Cerebellar cortex (tissue), 1 donor: ENCODE results near the gene THBD.

Experiments used
- DNase-seq: peaks from one replicate; pipeline ENCODE4 v3.0.0-alpha.2; 2015; ENCODE audit warnings: low spot score

THBD gene

GRCh38 chr20:23084845-23085365 lies 35.4 kb upstream of the THBD start:
- no peak for DNase-seq

- no peak for DNase-seq
Measured at GRCh38 chr20:23084282-23084844, 34.9 kb upstream of the THBD start.

- DNase-seq, result no peak
Measured at GRCh38 chr20:23083553-23084220, 34.2 kb upstream of the THBD start.

DNA sequence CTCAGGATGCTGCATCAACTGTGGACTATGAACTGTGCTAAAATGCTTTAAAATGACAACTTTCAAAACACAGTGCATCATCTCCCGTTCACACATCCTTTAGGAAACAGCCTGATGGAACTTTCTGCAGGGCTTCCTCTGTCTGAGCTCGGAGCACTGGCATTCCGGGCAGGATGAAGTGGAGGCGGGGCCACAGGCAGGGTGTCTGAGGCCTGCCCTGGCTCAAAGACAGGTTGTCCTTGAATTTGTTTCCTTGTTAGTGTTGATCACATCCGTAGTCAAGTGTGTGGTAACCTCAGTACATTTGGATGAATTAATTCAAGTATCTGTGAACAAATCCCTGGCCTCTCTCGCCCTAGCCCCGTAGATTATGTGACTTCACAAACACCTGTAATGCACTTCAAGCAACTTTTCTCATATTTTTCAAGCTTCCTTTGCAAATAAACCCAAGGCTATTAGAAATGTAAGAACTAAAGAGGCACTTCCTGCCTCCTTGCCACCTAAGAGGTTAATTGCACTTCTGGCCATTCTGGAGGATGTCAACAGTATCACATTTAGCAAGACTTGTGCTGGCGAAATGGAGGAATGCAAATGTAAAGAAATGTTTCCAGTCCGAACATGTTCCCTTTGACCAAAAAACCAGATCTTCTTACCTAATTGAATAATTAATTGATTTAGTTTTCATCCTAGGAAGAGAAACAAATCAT lies 33.5 kb upstream of the THBD start:
- no peak for DNase-seq

DNA sequence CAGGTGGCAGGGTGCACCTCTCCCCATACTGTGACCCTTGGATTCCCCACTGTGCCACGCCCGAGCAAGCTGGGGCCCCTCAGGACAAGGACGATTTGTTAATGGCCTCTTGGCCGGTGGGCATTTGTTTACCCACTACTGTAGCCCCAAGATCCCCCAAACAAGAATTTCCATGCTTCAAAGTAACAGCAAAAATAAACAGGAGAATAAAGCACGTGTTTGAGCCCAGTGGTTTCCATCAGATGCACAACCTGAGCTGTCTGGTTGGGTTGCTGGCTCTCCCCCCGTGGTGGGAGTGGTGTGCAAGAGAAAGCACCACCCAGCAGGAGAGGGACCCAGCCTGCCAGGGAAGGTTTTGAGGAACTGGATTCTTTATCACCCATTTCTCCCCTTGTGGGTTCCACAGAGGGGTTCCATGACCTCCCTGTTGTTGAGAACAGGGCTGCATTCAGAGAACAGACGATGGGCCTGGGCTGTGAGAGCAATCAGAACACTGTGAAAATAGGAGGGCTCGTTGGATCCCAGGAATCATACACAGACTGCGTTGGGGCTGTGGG lies 31.9 kb upstream of the THBD start:
- no peak for DNase-seq

- no peak for DNase-seq
Measured at GRCh38 chr20:23080521-23080920, 31.0 kb upstream of the THBD start.

GRCh38 chr20:23079926-23080325 lies 30.5 kb upstream of the THBD start:
- DNase-seq, result no peak

DNA sequence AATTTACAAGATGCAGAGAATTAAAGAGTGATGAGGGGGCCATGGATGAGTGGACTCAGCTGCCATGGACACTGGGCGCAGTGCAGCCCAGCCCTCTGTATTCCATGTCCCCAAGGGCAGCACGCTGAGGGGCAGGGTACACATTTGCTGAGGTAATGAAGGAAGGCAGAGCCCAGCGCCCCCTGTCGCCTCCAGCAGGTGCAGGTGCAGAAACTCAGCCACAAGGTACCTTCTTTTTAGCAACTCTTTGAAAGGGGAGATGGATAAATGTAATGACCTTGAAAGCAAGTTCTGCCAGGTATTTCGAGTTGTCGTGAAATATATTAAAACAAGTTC lies 29.5 kb upstream of the THBD start:
- no peak for DNase-seq

- DNase-seq, result peak; percentile 89
Measured at GRCh38 chr20:23078351-23079015, 29.0 kb upstream of the THBD start.

- no peak for DNase-seq
Measured at GRCh38 chr20:23077277-23077676, 27.8 kb upstream of the THBD start.

DNA sequence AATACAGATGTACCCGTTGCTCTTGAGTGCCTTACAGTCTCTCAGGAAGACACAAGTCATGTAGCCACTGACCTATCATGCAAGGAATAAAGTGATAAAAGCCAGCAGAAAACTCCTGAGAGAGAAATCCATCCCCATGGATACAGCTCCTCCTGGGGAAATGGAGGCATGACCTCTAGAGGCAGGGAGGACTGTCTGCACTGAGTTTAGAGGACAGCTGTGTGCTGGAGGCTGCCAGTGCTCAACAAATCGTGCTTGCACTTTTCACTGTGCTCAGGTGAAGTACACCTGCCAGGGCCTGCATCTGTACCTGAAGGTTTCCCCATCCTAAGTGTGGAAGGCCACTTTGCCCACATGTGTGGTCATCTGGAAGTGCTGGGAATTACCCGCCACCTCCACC lies 24.6 kb upstream of the THBD start:
- no peak for DNase-seq

- DNase-seq, result no peak
Measured at GRCh38 chr20:23072892-23073586, 23.6 kb upstream of the THBD start.

DNA sequence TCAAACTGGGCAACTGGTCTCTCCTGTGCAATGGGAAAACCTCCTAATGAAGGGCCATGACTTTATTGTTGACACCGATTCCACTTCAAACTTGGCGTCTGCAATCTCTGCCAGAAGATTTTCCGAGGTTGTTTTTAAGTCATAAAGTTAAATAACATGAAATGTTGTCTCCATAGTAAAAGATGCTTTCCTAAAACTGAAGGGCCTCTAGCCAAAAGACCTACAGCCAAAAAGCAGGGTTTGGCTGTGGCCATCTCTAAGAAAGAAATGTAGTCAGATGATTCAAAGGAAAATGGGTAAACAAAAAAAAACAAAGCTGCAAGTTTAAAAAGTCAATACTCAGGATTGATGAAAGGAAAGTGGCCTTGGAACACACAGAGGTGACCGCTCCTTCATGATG lies 22.5 kb upstream of the THBD start:
- DNase-seq, result no peak

DNA sequence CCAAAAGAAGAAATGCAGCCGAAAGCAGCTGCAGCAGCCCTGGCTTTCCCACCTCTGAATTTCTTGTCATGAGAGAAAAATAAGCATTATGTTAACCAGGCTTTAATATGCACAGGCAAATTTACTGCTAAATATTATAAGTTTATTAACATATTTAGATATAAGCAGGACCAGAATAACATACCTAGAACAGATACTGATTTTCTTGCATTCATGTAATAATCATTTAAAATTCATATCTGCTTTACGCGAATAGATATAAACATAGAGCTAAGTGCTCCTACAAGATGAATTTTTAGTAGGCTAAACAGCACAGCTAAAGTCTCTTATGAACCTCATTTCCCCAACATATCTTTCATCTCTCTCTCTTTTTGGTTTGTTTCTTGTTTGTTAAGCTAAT lies 21.9 kb upstream of the THBD start:
- DNase-seq, result no peak

- DNase-seq, result no peak
Measured at GRCh38 chr20:23069108-23069507, 19.6 kb upstream of the THBD start.

DNA sequence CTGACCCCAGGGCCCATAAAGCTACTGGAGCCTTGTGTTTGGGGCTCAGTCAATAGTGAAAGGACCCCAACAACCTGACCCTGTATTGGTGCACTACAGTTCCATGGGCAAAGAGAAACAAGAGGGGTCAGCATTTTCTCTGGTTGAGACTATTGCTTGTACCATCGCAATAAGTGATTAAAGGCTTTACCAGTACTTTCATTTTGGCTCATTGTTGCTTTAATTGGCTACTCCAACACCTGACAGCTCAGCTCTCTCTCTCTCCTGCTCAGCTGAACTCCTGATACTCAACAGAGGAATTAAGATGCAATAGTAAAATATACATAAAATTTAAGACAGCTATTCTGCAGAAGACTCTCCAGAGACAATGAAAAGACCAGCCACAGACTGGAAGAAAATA lies 18.8 kb upstream of the THBD start:
- no peak for DNase-seq

GRCh38 chr20:23066772-23067171 lies 17.3 kb upstream of the THBD start:
- DNase-seq, result no peak

GRCh38 chr20:23065266-23066201 lies 16.1 kb upstream of the THBD start:
- DNase-seq, result no peak

DNA sequence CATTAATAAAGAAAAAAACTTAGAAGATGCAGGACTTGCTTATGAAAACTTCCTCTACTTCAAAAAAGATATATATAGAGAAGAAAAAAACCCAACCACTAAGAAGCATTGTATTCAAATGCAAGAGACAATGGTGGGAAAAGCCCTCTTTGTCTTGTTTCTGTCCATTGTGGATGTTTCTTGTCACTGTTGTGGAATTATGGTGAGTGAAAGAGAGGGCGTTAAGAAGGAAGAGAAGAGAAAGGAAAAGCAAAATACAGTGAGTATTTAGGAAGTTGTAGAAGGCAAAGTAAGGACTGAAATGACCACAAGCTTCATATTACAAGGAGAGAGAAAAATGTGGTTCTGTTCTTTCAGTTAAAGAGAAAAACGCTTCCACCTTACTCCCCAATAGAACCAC lies 14.1 kb upstream of the THBD start:
- no peak for DNase-seq

DNA sequence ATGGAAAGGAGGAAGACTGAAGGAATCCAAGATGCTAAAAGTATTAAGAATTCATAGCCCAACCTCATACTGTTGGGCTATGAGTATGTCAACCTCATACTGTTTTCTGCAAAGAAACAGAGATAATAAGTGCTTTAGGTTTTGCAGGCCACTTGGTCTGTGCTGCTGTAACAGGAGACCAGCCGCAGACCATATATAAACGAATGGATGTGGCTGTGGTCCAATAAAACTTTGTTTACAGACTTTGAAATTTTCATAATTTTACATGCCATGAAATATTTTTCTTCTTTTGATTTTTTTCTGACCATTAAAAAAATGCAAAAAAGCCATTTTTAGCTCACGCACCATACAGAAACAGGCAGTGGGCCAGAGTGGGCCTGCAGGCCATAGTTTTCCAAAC lies 13.7 kb upstream of the THBD start:
- no peak for DNase-seq

- DNase-seq, result no peak
Measured at GRCh38 chr20:23062632-23063031, 13.2 kb upstream of the THBD start.
